Measurements from ENCODE around the gene STEAP3. TPM values are rescaled to one million over a fixed set of nuclear protein-coding genes. Genes with fewer than 3 reads are reported as not detected.

STEAP3 gene
- total RNA-seq, 2 donors from 2014 or later, result 26.6 to 52.2 TPM

DNA sequence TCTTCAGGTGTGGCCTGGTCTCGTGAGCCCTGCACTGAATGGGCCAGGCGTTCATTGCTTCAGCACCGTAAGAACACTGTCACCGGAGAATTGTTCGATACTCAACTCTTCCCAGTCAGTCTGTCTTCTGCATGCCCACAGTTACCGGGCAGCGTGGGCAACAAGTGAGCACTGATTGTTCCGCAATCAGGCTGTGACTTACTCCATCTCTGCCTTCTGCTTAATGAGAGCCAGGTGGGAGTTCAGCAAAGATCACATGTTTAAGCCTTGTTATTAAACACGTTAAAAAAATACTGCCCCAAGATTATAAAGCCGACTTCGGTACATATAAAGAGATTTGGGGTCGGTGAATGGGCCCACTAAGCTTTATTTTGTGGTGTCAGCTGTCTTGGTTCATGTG lies 3.7 kb downstream of the STEAP3 start:
- intact Hi-C loops (cut with DNase I), result no loop called here
- DNase-seq, result no peak
- TF ChIP-seq, protein P1, sequence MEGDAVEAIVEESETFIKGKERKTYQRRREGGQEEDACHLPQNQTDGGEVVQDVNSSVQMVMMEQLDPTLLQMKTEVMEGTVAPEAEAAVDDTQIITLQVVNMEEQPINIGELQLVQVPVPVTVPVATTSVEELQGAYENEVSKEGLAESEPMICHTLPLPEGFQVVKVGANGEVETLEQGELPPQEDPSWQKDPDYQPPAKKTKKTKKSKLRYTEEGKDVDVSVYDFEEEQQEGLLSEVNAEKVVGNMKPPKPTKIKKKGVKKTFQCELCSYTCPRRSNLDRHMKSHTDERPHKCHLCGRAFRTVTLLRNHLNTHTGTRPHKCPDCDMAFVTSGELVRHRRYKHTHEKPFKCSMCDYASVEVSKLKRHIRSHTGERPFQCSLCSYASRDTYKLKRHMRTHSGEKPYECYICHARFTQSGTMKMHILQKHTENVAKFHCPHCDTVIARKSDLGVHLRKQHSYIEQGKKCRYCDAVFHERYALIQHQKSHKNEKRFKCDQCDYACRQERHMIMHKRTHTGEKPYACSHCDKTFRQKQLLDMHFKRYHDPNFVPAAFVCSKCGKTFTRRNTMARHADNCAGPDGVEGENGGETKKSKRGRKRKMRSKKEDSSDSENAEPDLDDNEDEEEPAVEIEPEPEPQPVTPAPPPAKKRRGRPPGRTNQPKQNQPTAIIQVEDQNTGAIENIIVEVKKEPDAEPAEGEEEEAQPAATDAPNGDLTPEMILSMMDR (IDR thresholded peaks at IDR 0.05), result no peak
- no peaks in the 10 kb centered on the region for H3K9me3 ChIP-seq
- H3K27me3 ChIP-seq, result no peaks in the 10 kb centered on the region
- H3K36me3 ChIP-seq, result no peaks in the 10 kb centered on the region
- H3K27ac ChIP-seq, result no peak overlapping the region
- H3K4me1 ChIP-seq, result peaks cover 4% of the 10 kb centered on the region
- no peak overlapping the region for H3K9ac ChIP-seq (ENCODE audit: low read depth in 2 of 2, low read length in 2 of 2)
- H3K4me3 ChIP-seq, result no peak overlapping the region

DNA sequence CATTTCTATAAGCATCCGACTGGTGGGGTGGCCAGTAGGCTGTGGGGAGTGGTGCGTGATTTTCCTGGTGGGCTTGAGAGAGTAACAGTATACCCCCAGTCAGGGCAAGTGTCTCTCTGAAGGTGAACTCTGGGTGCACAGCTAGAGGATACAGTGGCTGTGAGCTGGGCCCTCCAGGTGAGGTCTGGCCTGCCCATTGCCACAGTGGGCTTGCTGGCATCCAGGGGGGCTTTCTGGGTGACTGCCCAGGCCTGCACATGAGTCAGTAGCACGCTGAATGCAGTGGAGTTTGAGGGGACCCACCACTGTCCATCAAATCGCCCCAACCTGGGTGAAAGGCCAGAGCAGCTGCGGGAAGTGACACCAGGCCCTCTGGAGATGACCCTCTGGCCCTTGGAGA lies 4.5 kb downstream of the STEAP3 start:
- Histone ChIP-seq H3K9ac (ENCODE audit: low read depth in 2 of 2, low read length in 2 of 2) (no peak overlapping the region), H3K9me3 (no peaks in the 10 kb centered on the region), H3K4me3 (no peak overlapping the region), H3K27me3 (no peaks in the 10 kb centered on the region), H3K36me3 (no peaks in the 10 kb centered on the region), H3K4me1 (peaks cover 4% of the 10 kb centered on the region), H3K27ac (no peak overlapping the region)
- intact Hi-C loops (cut with DNase I), result no loop called here
- TF ChIP-seq, protein P1 (IDR thresholded peaks at IDR 0.05), result no peak
- no peak for DNase-seq

DNA sequence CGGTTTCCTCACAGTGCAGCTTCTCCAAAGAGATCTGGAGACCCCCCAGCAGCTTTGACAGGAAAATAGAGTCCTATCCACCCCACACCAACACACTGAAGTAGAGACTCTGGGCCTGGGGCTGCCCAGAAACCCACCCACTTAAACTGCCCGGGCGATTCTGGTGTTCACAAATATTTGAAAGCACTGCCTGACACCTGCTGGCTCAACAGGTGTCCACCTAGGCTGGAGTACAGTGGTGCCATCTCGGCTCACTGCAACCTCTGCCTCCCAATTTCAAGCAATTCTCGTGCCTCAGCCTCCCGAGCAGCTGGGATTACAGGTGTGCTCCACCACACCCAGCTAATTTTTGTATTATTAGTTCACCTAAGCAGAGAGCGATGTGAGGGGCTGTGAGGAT lies 5.3 kb downstream of the STEAP3 start:
- TF ChIP-seq, protein P1 (IDR thresholded peaks at IDR 0.05), result no peak
- Histone ChIP-seq H3K9ac (ENCODE audit: low read depth in 2 of 2, low read length in 2 of 2) (no peak overlapping the region), H3K27ac (no peak overlapping the region), H3K4me1 (peaks cover 4% of the 10 kb centered on the region), H3K9me3 (no peaks in the 10 kb centered on the region), H3K4me3 (no peak overlapping the region), H3K27me3 (no peaks in the 10 kb centered on the region), H3K36me3 (no peaks in the 10 kb centered on the region)
- intact Hi-C loops (cut with DNase I), result no loop called here
- no peak for DNase-seq

DNA sequence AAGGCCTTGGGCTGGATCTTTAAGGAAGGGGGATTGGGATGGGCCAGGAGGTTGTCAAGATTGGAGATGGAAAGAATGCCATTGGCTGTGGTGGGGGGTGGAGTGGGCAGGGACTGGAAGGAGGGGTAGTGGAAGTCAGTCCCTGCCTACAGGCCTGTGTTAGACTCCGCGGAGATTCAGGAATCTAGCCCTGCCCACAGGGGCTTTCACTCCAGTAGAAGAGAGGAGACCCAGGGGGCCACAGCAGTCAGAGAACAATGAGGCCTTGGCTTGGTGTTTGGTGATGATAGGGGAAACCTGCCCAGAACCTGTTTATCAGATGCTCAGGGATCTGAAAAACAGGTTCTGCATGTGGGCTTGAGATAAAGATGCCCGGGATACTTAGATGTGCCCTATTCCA lies 6.1 kb downstream of the STEAP3 start:
- TF ChIP-seq, protein P1 (IDR thresholded peaks at IDR 0.05), result no peak
- H3K36me3 ChIP-seq, result no peaks in the 10 kb centered on the region
- H3K4me3 ChIP-seq, result no peak overlapping the region
- H3K27ac ChIP-seq, result no peak overlapping the region
- DNase-seq, result no peak
- H3K9ac ChIP-seq (ENCODE audit: low read depth in 2 of 2, low read length in 2 of 2), result no peak overlapping the region
- no peaks in the 10 kb centered on the region for H3K4me1 ChIP-seq
- no peaks in the 10 kb centered on the region for H3K9me3 ChIP-seq
- no peaks in the 10 kb centered on the region for H3K27me3 ChIP-seq
- intact Hi-C loops (cut with DNase I), result no loop called here

DNA sequence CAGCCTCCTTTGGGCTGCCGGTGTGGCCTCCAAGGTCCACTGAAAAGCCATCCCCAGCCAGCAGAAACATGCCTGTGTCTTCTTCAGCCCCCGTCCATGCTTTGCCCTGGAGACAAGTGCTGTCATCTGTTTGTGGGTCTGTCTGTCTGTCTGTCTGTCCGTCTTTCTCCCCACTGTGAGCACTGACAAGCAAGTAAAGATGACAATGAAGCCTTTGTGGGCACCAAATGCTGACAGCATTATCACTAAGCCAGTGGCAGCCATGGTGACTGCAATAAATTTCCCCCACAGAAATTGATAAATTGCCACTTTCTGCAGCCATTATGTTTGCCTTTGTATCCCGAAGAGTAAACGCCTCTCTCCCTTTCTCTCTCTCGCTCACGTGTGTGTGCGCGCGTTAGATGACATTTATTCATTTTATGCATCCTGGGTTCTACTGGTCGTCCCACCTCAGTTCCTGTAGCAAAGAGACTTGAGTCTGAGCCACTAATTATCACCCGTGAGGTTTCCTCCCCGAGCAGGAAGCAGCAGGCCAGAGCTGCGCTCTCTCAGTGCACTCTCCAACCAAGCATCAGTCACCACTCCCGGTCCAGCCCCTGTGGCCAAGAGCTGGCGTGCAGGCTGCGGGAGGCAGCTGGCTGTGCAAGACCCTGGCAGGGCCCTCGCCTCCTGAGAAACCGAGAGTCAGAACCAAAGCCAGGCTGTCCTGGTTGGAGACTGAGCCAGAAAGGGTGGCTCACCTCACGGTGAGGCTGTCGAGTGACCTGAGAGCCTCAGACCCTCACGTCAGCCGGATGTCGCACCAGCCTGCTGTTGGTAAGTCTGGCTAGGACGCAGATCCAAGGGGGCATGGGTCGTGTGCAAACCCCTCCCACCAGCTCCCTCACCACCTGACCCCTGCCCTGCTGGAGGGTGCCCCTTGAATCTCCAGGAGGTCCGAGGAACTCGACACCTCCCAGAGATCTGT lies 6.9 kb downstream of the STEAP3 start:
- Histone ChIP-seq H3K27ac (no peak overlapping the region), H3K36me3 (no peaks in the 10 kb centered on the region), H3K9ac (ENCODE audit: low read depth in 2 of 2, low read length in 2 of 2) (no peak overlapping the region), H3K4me1 (no peaks in the 10 kb centered on the region), H3K27me3 (no peaks in the 10 kb centered on the region), H3K4me3 (no peak overlapping the region), H3K9me3 (no peaks in the 10 kb centered on the region)
- no peak for DNase-seq
- TF ChIP-seq, protein P1 (IDR thresholded peaks at IDR 0.05), result no peak
- intact Hi-C loops (cut with DNase I), result no loop called here
